ENCODE data around the gene RIT2. TPM values are rescaled to one million over a fixed set of nuclear protein-coding genes. Genes with fewer than 3 reads are reported as not detected.

RIT2 gene
- total RNA-seq, 1 experiment from 2014 or later: not detected

DNA sequence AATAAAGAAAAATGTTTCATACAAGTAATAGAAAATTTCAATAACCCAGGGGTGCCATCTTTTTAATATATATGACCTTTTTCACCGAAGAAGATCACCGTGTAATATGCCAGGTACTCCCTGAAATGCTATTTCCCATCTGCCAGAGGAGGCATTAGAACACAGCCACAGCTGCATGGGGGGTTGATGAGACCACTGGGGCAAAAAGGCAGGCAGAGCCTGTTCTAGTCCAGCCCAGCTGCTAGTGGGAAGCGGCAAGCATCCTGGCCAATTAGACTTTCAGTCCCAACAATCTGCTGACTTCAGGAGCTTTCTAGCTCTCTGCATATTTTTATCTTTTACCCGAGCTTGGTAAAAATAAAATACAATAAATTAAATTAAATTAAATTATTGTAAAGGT is 362.6 kb downstream of the RIT2 start:
- POLR2A ChIA-PET: no interaction called here
- Mint-ChIP-seq H3K36me3 (ENCODE audit: insufficient read depth, unreplicated experiment) (no peaks in the 10 kb centered on the region), H3K27me3 (ENCODE audit: insufficient read depth, unreplicated experiment) (no peaks in the 10 kb centered on the region)

DNA sequence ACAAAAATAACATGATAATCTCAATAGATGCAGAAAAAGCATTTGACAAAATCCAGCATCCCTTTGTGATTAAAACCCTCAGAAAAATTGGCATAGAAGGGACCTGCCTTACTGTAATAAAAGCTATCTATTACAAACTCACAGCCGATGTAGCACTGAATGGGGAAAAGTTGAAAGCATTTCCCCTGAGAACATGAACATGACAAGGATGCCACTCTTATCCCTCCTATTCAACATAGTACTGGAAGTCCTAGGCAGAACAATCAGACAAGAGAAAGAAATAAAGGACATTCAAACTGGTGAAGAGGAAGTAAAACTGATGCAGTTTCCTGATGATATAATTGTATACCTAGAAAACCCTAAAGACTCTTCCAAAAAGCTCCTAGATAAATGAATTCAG is 368.7 kb downstream of the RIT2 start:
- H3K27me3 ChIP-seq (replicated peaks; ENCODE audit: control insufficient read depth, insufficient read depth, low read length): no peaks in the 10 kb centered on the region
- CTCF ChIA-PET: no interaction called here
- DNase-seq: no peak
- intact Hi-C loops (cut with micrococcal nuclease; ENCODE audit: unreplicated experiment): no loop called here
- H3K36me3 Mint-ChIP-seq (ENCODE audit: insufficient read depth, unreplicated experiment): no peaks in the 10 kb centered on the region
- no peaks in the 10 kb centered on the region for H3K4me1 ChIP-seq
- no peaks in the 10 kb centered on the region for H3K36me3 ChIP-seq (ENCODE audit: control insufficient read depth, insufficient read depth, low read length)
- H3K9me3 Mint-ChIP-seq (ENCODE audit: unreplicated experiment): no peaks in the 10 kb centered on the region
- H3K4me1 Mint-ChIP-seq (ENCODE audit: low read depth, unreplicated experiment): peaks cover 8% of the 10 kb centered on the region
- H3K27ac Mint-ChIP-seq (ENCODE audit: unreplicated experiment): no peak overlapping the region
- H3K9me3 ChIP-seq: no peaks in the 10 kb centered on the region
- TF ChIP-seq, protein P1, sequence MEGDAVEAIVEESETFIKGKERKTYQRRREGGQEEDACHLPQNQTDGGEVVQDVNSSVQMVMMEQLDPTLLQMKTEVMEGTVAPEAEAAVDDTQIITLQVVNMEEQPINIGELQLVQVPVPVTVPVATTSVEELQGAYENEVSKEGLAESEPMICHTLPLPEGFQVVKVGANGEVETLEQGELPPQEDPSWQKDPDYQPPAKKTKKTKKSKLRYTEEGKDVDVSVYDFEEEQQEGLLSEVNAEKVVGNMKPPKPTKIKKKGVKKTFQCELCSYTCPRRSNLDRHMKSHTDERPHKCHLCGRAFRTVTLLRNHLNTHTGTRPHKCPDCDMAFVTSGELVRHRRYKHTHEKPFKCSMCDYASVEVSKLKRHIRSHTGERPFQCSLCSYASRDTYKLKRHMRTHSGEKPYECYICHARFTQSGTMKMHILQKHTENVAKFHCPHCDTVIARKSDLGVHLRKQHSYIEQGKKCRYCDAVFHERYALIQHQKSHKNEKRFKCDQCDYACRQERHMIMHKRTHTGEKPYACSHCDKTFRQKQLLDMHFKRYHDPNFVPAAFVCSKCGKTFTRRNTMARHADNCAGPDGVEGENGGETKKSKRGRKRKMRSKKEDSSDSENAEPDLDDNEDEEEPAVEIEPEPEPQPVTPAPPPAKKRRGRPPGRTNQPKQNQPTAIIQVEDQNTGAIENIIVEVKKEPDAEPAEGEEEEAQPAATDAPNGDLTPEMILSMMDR (IDR thresholded peaks at IDR 0.05; ENCODE audit: insufficient read depth in 1 of 2, low read depth in 1 of 2, low read length in 1 of 2, severe bottlenecking in 1 of 2, unreplicated experiment in 1 of 2): no peak
- H3K27me3 Mint-ChIP-seq (ENCODE audit: insufficient read depth, unreplicated experiment): no peaks in the 10 kb centered on the region
- POLR2A ChIA-PET: no interaction called here
- no TSS peak for BruUV-seq (replicated peaks)
- no peak overlapping the region for H3K4me3 Mint-ChIP-seq (ENCODE audit: unreplicated experiment)
- H3K4me3 ChIP-seq (ENCODE audit: low read depth, low read length): no peak overlapping the region

More for the DNA sequence above, 362.6 kb downstream of the RIT2 start:
- intact Hi-C loops (cut with micrococcal nuclease; ENCODE audit: unreplicated experiment): no loop called here
- TF ChIP-seq, protein P1 (IDR thresholded peaks at IDR 0.05; ENCODE audit: insufficient read depth in 1 of 2, low read depth in 1 of 2, low read length in 1 of 2, severe bottlenecking in 1 of 2, unreplicated experiment in 1 of 2): no peak
- H3K9me3 Mint-ChIP-seq (ENCODE audit: unreplicated experiment): no peaks in the 10 kb centered on the region
- no peaks in the 10 kb centered on the region for H3K4me1 Mint-ChIP-seq (ENCODE audit: low read depth, unreplicated experiment)
- H3K27me3 ChIP-seq (replicated peaks; ENCODE audit: control insufficient read depth, insufficient read depth, low read length): no peaks in the 10 kb centered on the region
- no peaks in the 10 kb centered on the region for H3K4me1 ChIP-seq
- no peak overlapping the region for H3K4me3 ChIP-seq (ENCODE audit: low read depth, low read length)
- no peak overlapping the region for H3K27ac Mint-ChIP-seq (ENCODE audit: unreplicated experiment)
- no TSS peak for BruUV-seq (replicated peaks)
- DNase-seq: no peak
- H3K4me3 Mint-ChIP-seq (ENCODE audit: unreplicated experiment): no peak overlapping the region
- no peaks in the 10 kb centered on the region for H3K36me3 ChIP-seq (ENCODE audit: control insufficient read depth, insufficient read depth, low read length)
- H3K9me3 ChIP-seq: no peaks in the 10 kb centered on the region
- CTCF ChIA-PET: no interaction called here

DNA sequence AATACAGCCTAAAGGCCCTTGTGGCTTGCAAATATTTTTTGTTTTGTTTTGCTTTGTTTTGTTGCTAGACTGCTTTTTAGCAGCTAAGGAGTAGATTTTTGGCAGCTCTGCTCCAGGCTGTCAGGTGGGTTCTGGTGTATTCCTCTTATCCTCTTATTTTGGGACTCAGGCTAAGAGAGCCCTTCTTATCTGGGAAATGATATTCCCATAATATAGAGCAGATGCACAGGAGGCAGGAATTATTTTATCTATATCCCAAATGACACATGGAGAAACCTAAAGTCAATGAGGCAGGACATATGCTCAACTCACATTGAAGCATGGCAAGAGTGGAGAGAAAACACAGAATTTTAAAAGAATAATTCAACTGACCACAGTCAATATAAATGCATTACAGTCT is 369.6 kb downstream of the RIT2 start:
- BruUV-seq (replicated peaks): no TSS peak
- intact Hi-C loops (cut with micrococcal nuclease; ENCODE audit: unreplicated experiment): no loop called here

More for the DNA sequence above, 369.6 kb downstream of the RIT2 start:
- Mint-ChIP-seq H3K36me3 (ENCODE audit: insufficient read depth, unreplicated experiment) (no peaks in the 10 kb centered on the region), H3K27me3 (ENCODE audit: insufficient read depth, unreplicated experiment) (no peaks in the 10 kb centered on the region), H3K4me3 (ENCODE audit: unreplicated experiment) (no peak overlapping the region), H3K27ac (ENCODE audit: unreplicated experiment) (no peak overlapping the region), H3K4me1 (ENCODE audit: low read depth, unreplicated experiment) (peaks cover 8% of the 10 kb centered on the region), H3K9me3 (ENCODE audit: unreplicated experiment) (no peaks in the 10 kb centered on the region)
- Histone ChIP-seq H3K27me3 (replicated peaks; ENCODE audit: control insufficient read depth, insufficient read depth, low read length) (no peaks in the 10 kb centered on the region), H3K4me3 (ENCODE audit: low read depth, low read length) (no peak overlapping the region), H3K4me1 (no peaks in the 10 kb centered on the region), H3K36me3 (ENCODE audit: control insufficient read depth, insufficient read depth, low read length) (no peaks in the 10 kb centered on the region), H3K9me3 (no peaks in the 10 kb centered on the region)
- CTCF ChIA-PET: no interaction called here
- TF ChIP-seq, protein P1 (IDR thresholded peaks at IDR 0.05; ENCODE audit: insufficient read depth in 1 of 2, low read depth in 1 of 2, low read length in 1 of 2, severe bottlenecking in 1 of 2, unreplicated experiment in 1 of 2): no peak
- DNase-seq: no peak
- POLR2A ChIA-PET: no interaction called here
